WTC11 (cell line): Measurements from ENCODE around the gene SRSF1. TPM values are rescaled to one million over a fixed set of nuclear protein-coding genes. Genes with fewer than 3 reads are reported as not detected.

Experiments used
- ATAC-seq: fragments of 200-7000 bp; cut with Tn5 transposase; 2 replicates; pipeline ENCODE4 v1.10.0; 2021; ENCODE audit warnings: mild to moderate bottlenecking, moderate library complexity
- CTCF ChIA-PET: fragments of 300-600 bp; sonication (Branson Sonifier 250); formaldehyde crosslinking; loops from one replicate; lab custom pipeline; 2021; ENCODE audit warnings: antibody characterized with exemption; lab: Charles Lee
- POLR2A ChIA-PET: fragments of 350-600 bp; sonication (Branson Sonifier 250); formaldehyde crosslinking; loops from one replicate; lab custom pipeline; 2021; ENCODE audit warnings: antibody characterized with exemption; lab: Charles Lee
- DNase-seq: peaks from one replicate; pipeline ENCODE4 v3.0.0; 2021; ENCODE audit warnings: low spot score
- H3K27ac Mint-ChIP-seq: 2 replicates; pipeline ENCODE4 v1.8.0; 2021; ENCODE audit warnings: mixed read lengths
- H3K27me3 Mint-ChIP-seq: 2 replicates; pipeline ENCODE4 v1.8.0; 2021; ENCODE audit warnings: low read depth, mild to moderate bottlenecking, moderate library complexity, mixed read lengths
- H3K36me3 Mint-ChIP-seq: 2 replicates; pipeline ENCODE4 v1.8.0; 2021; ENCODE audit warnings: mixed read lengths
- H3K4me1 Mint-ChIP-seq: 2 replicates; pipeline ENCODE4 v1.8.0; 2022; ENCODE audit warnings: mixed read lengths
- H3K4me3 Mint-ChIP-seq: 2 replicates; pipeline ENCODE4 v1.8.0; 2021; ENCODE audit warnings: mild to moderate bottlenecking, moderate library complexity, mixed read lengths
- H3K9me3 Mint-ChIP-seq: 2 replicates; pipeline ENCODE4 v1.8.0; 2021; ENCODE audit warnings: mixed read lengths
- ATF1 ChIP-seq: sonication (generic); formaldehyde crosslinking; IDR thresholded peaks from 2 replicates; pipeline ENCODE4 v1.8.1; 2023; ENCODE audit warnings: mild to moderate bottlenecking, moderate library complexity, missing genetic modification reagents
- CBFB ChIP-seq: sonication (generic); formaldehyde crosslinking; IDR thresholded peaks from 2 replicates; pipeline ENCODE4 v1.8.1; 2022; ENCODE audit warnings: mild to moderate bottlenecking, low read depth, missing genetic modification reagents
- ERG ChIP-seq: fragments of 250-450 bp; sonication (Bioruptor Pico); IDR thresholded peaks from 2 replicates; pipeline ENCODE4 v1.8.0; 2021; ENCODE audit warnings: mild to moderate bottlenecking
- FOXP4 ChIP-seq: sonication (generic); formaldehyde crosslinking; IDR thresholded peaks from 2 replicates; pipeline ENCODE4 v1.8.0; 2022; ENCODE audit warnings: mild to moderate bottlenecking, missing genetic modification reagents
- GRHL2 ChIP-seq: fragments of 250-450 bp; sonication (Bioruptor Pico); IDR thresholded peaks from 2 replicates; pipeline ENCODE4 v1.8.0; 2022; ENCODE audit warnings: mild to moderate bottlenecking, moderate library complexity; ENCODE audit not compliant: insufficient replicate concordance, severe bottlenecking
- HMGA2 ChIP-seq: fragments of 250-450 bp; sonication (Bioruptor Pico); IDR thresholded peaks from 2 replicates; pipeline ENCODE4 v1.4.0; 2021; ENCODE audit warnings: mild to moderate bottlenecking, moderate library complexity
- HMGXB4 ChIP-seq: sonication (generic); formaldehyde crosslinking; IDR thresholded peaks from 2 replicates; pipeline ENCODE4 v1.8.1; 2023; ENCODE audit warnings: mild to moderate bottlenecking, moderate library complexity, missing genetic modification reagents
- IRF2 ChIP-seq: sonication (generic); formaldehyde crosslinking; IDR thresholded peaks from 2 replicates; pipeline ENCODE4 v1.8.0; 2022; ENCODE audit warnings: low read depth, missing genetic modification reagents, borderline replicate concordance
- NR1H2 ChIP-seq: sonication (generic); formaldehyde crosslinking; IDR thresholded peaks from 2 replicates; pipeline ENCODE4 v1.9.0; 2021; ENCODE audit warnings: mild to moderate bottlenecking, moderate library complexity, missing genetic modification reagents
- NR3C1 ChIP-seq: sonication (generic); formaldehyde crosslinking; conservative IDR thresholded peaks from 2 replicates; pipeline ENCODE4 v1.8.1; 2023; ENCODE audit warnings: low read depth, mild to moderate bottlenecking, missing genetic modification reagents
- PRRX2 ChIP-seq: fragments of 250-450 bp; sonication (Bioruptor Pico); IDR thresholded peaks from 2 replicates; pipeline ENCODE4 v1.8.0; 2021; ENCODE audit warnings: mild to moderate bottlenecking
- RORB ChIP-seq: fragments of 250-450 bp; sonication (Bioruptor Pico); IDR thresholded peaks from 2 replicates; pipeline ENCODE4 v1.9.0; 2021; ENCODE audit warnings: mild to moderate bottlenecking
- TCF7 ChIP-seq: sonication (generic); formaldehyde crosslinking; IDR thresholded peaks from 2 replicates; pipeline ENCODE4 v1.8.0; 2022; ENCODE audit warnings: mild to moderate bottlenecking, low read depth, missing genetic modification reagents, moderate library complexity
- total RNA-seq: library from RNA; stranded (reverse); gene quantifications from 3 replicates; pipeline ENCODE4 v1.2.3, GENCODE V29; 2021
- TF ChIP-seq, protein P1 (sequence below): fragments of 250-450 bp; sonication (Bioruptor Pico); IDR thresholded peaks from 2 replicates; pipeline ENCODE4 v1.9.0; 2021; ENCODE audit warnings: mild to moderate bottlenecking
- TF ChIP-seq, protein P2 (sequence below): fragments of 250-450 bp; sonication (Bioruptor Pico); IDR thresholded peaks from 2 replicates; pipeline ENCODE4 v2.1.2; 2022; ENCODE audit warnings: mild to moderate bottlenecking, moderate library complexity
- TF ChIP-seq, protein P3 (sequence below): fragments of 250-450 bp; sonication (Bioruptor Pico); IDR thresholded peaks from 2 replicates; pipeline ENCODE4 v1.9.0; 2021; ENCODE audit warnings: moderate library complexity, mild to moderate bottlenecking, inconsistent platforms, borderline replicate concordance
- TF ChIP-seq, protein P4 (sequence below): sonication (generic); formaldehyde crosslinking; IDR thresholded peaks from 2 replicates; pipeline ENCODE4 v1.8.0; 2023; ENCODE audit warnings: mild to moderate bottlenecking, missing genetic modification reagents

Gene SRSF1
- total RNA-seq, 1 experiment from 2014 or later: 387 TPM

- TF ChIP-seq, protein P1, sequence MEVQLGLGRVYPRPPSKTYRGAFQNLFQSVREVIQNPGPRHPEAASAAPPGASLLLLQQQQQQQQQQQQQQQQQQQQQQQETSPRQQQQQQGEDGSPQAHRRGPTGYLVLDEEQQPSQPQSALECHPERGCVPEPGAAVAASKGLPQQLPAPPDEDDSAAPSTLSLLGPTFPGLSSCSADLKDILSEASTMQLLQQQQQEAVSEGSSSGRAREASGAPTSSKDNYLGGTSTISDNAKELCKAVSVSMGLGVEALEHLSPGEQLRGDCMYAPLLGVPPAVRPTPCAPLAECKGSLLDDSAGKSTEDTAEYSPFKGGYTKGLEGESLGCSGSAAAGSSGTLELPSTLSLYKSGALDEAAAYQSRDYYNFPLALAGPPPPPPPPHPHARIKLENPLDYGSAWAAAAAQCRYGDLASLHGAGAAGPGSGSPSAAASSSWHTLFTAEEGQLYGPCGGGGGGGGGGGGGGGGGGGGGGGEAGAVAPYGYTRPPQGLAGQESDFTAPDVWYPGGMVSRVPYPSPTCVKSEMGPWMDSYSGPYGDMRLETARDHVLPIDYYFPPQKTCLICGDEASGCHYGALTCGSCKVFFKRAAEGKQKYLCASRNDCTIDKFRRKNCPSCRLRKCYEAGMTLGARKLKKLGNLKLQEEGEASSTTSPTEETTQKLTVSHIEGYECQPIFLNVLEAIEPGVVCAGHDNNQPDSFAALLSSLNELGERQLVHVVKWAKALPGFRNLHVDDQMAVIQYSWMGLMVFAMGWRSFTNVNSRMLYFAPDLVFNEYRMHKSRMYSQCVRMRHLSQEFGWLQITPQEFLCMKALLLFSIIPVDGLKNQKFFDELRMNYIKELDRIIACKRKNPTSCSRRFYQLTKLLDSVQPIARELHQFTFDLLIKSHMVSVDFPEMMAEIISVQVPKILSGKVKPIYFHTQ: no peak
- TF ChIP-seq PRRX2 (CRISPR knock-in tag) (no peak), HMGXB4 (CRISPR knock-in tag) (no peak), HMGA2 (CRISPR knock-in tag) (no peak)
These were observed 21.9 kb downstream of the SRSF1 start (continued) for GRCh38 chr17:57984936-57985674.

- TF ChIP-seq, protein P2, sequence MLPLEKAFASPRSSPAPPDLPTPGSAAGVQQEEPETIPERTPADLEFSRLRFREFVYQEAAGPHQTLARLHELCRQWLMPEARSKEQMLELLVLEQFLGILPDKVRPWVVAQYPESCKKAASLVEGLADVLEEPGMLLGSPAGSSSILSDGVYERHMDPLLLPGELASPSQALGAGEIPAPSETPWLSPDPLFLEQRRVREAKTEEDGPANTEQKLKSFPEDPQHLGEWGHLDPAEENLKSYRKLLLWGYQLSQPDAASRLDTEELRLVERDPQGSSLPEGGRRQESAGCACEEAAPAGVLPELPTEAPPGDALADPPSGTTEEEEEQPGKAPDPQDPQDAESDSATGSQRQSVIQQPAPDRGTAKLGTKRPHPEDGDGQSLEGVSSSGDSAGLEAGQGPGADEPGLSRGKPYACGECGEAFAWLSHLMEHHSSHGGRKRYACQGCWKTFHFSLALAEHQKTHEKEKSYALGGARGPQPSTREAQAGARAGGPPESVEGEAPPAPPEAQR (CRISPR knock-in tag): no peak
- no peak for TF ChIP-seq NR3C1 (CRISPR knock-in tag)
- TF ChIP-seq GRHL2 (CRISPR knock-in tag): no peak
- TF ChIP-seq, protein P3, sequence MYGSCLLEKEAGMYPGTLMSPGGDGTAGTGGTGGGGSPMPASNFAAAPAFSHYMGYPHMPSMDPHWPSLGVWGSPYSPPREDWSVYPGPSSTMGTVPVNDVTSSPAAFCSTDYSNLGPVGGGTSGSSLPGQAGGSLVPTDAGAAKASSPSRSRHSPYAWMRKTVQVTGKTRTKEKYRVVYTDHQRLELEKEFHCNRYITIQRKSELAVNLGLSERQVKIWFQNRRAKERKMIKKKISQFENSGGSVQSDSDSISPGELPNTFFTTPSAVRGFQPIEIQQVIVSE (CRISPR knock-in tag): no peak
- TF ChIP-seq TCF7 (CRISPR knock-in tag): no peak
- no peak for TF ChIP-seq ATF1 (CRISPR knock-in tag)
- no peak for TF ChIP-seq CBFB
- no peak for TF ChIP-seq NR1H2 (CRISPR knock-in tag)
- ChIA-PET CTCF (interaction anchor here (1.0 to 3.4 kb wide), 3 partner anchors 9 to 126 kb away, joined by 3 to 13 read pairs (median 4); no protein-coding TSS in a partner anchor), POLR2A (no interaction called here)
- no peak for ATAC-seq
- no peaks in the 10 kb centered on the region for H3K9me3 Mint-ChIP-seq
- DNase-seq: no peak
- H3K27me3 Mint-ChIP-seq: no peaks in the 10 kb centered on the region
- no peak overlapping the region for H3K4me3 Mint-ChIP-seq
- H3K27ac Mint-ChIP-seq: no peak overlapping the region
- peaks cover 45% of the 10 kb centered on the region for H3K4me1 Mint-ChIP-seq
- H3K36me3 Mint-ChIP-seq: peaks cover 25% of the 10 kb centered on the region
These were observed 22.7 kb downstream of the SRSF1 start for GRCh38 chr17:57984261-57984890.

DNA sequence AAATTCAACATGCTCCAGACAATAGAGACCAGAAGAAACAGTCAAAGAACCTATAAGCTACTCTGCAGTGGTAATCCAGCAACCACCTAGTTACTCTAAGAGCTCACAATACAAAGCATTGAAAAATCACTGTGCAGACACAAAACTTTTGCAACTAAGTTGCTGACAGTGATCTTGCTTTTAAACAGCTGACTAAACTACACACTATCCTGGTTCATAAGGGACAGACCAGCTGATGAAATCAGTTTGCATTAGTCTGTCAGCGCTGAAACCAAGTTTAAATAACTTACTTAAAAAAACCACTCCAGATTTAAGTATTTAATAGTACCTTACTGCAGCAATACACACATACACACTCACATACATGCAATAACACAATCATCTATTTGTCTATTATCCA lies 23.6 kb downstream of the SRSF1 start:
- no peak for DNase-seq
- Mint-ChIP-seq H3K27me3 (no peaks in the 10 kb centered on the region), H3K4me1 (peaks cover 37% of the 10 kb centered on the region), H3K36me3 (peaks cover 33% of the 10 kb centered on the region), H3K9me3 (no peaks in the 10 kb centered on the region), H3K27ac (no peak overlapping the region), H3K4me3 (no peak overlapping the region)
- CTCF ChIA-PET: interaction anchor here (0.5 to 1.3 kb wide), 5 partner anchors 16 to 123 kb away, joined by 3 to 5 read pairs (median 3); partner anchors contain the start of gene CUEDC1
- POLR2A ChIA-PET: no interaction called here
- ATAC-seq: no peak
- no peak for TF ChIP-seq RORB (CRISPR knock-in tag)
- TF ChIP-seq IRF2 (CRISPR knock-in tag): no peak
- no peak for TF ChIP-seq FOXP4 (CRISPR knock-in tag)
- TF ChIP-seq, protein P4, sequence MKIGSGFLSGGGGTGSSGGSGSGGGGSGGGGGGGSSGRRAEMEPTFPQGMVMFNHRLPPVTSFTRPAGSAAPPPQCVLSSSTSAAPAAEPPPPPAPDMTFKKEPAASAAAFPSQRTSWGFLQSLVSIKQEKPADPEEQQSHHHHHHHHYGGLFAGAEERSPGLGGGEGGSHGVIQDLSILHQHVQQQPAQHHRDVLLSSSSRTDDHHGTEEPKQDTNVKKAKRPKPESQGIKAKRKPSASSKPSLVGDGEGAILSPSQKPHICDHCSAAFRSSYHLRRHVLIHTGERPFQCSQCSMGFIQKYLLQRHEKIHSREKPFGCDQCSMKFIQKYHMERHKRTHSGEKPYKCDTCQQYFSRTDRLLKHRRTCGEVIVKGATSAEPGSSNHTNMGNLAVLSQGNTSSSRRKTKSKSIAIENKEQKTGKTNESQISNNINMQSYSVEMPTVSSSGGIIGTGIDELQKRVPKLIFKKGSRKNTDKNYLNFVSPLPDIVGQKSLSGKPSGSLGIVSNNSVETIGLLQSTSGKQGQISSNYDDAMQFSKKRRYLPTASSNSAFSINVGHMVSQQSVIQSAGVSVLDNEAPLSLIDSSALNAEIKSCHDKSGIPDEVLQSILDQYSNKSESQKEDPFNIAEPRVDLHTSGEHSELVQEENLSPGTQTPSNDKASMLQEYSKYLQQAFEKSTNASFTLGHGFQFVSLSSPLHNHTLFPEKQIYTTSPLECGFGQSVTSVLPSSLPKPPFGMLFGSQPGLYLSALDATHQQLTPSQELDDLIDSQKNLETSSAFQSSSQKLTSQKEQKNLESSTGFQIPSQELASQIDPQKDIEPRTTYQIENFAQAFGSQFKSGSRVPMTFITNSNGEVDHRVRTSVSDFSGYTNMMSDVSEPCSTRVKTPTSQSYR: no peak
- no peak for TF ChIP-seq ERG (CRISPR knock-in tag)
